NT2/D1 (cell line): ENCODE measurements around the gene PCDHGC4.

Experiments
- SUZ12 ChIP-seq: IDR thresholded peaks from 2 replicates; pipeline ENCODE4 v1.6.1; 2011; ENCODE audit not compliant: insufficient read length, insufficient read depth; ENCODE audit errors: extremely low read depth
- YY1 ChIP-seq: IDR thresholded peaks from 2 replicates; pipeline ENCODE4 v1.6.1; 2011; ENCODE audit not compliant: insufficient read length, insufficient read depth
- ZNF274 ChIP-seq: IDR thresholded peaks from 2 replicates; pipeline ENCODE4 v1.6.1; 2011; ENCODE audit warnings: mild to moderate bottlenecking, low read depth, low read length

DNA sequence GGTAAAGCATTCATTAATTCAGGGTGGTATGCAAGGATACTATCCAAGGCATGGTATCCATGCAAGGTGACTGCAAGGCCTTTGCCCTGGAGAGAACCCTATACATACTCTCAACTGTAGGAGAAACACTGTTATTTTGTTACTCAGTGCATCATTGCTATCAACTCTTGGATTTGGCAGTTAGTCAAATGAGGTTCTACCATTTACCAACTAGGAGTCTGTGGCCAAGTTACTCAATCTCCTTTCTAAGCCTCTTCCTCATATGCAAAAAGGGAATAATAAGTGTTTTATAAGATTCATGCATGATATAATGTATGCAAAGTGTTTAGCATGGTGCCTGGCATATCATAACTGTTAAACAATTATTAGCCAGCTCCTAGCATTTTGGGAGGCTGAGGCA is 5.1 kb upstream of the PCDHGC4 start:
- TF ChIP-seq SUZ12, result no peak
- no peak for TF ChIP-seq ZNF274
- no peak for TF ChIP-seq YY1
